ENCODE data around the gene SREBF1. TPM values are rescaled to one million over a fixed set of nuclear protein-coding genes. Genes with fewer than 3 reads are reported as not detected.

The SREBF1 gene
- total and polyA plus RNA-seq, 2 of the 8 experiments (the other 6 are each of a cell fraction or from before 2014, with no cell fraction given) = 28.6 to 70.8 TPM

DNA sequence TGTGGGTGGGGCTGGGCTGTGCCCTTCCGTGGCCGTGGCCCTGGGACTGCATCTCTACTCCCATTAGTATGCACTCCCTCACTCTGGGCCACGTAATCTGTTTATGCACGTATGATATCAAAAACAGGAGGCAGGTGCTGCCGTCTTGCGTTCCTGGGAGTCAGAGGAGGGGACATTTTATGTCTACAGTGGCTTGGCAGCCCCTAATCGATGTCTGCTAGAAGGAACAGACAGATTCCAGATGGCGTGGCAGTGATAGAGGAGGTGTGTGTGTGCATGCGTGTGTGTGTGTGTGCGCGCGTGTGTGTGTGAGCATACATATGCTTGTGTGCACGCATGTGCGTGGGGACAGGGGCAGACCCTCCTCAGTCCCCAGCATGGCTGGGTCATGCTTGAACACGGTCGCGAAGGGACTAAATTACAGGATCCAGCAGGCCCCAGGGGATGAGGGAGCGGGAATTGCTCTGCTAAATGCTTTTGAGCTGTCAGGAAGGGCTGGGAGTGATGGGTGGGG, 44.7 kb downstream of the SREBF1 start:
- Histone ChIP-seq H2AK5ac (ENCODE audit: low read depth, low read length) (peak overlapping the region; percentile 26; the same call in 1 of the 2 replicates), H3K4me3 (ENCODE audit: extremely low read depth in 1 of 4, insufficient read depth in 2 of 4, low read depth in 3 of 4, low read length in 4 of 4) (0 out of 8 replicates have a peak overlapping the region, but pooled peaks of 2 of the 4 experiments have one; percentile 5 to 14), H3K18ac (ENCODE audit: extremely low read depth, low read length) (peak overlapping the region; percentile 17; the same call in 1 of the 2 replicates), H3K14ac (ENCODE audit: insufficient read length) (no peak overlapping the region), H4K8ac (ENCODE audit: extremely low read depth, insufficient read depth, low read length) (no peak overlapping the region), H3K56ac (replicated peaks; ENCODE audit: insufficient read length, low read depth, low read length) (no peak overlapping the region), H2AFZ (ENCODE audit: low read length) (no peak overlapping the region), H3K9me3 (ENCODE audit: insufficient read depth in 2 of 2, low read depth in 1 of 2, low read length in 1 of 2) (no peaks in the 10 kb centered on the region), H2BK12ac (ENCODE audit: low read depth, low read length) (peak overlapping the region; percentile 75; the same call in 1 of the 2 replicates), H3K4me2 (ENCODE audit: insufficient read depth in 1 of 2, low read depth in 2 of 2, low read length in 2 of 2) (peak overlapping the region; percentile 51 to 63), H3K4me1 (replicated peaks in 1 of 4; ENCODE audit: control insufficient read depth in 3 of 4, insufficient read depth in 4 of 4, low read length in 3 of 4) (peaks cover 5 to 31% (median 22%) of the 10 kb centered on the region in 4 experiments), H3K9ac (replicated peaks in 1 of 4; ENCODE audit: extremely low read depth in 1 of 4, low read depth in 3 of 4, low read length in 3 of 4) (no peak overlapping the region), H3K27me3 (replicated peaks in 1 of 4; ENCODE audit: control insufficient read depth in 3 of 4, extremely low read depth in 1 of 4, insufficient read depth in 3 of 4, low read length in 3 of 4) (peaks cover 0 to 29% (median 21%) of the 10 kb centered on the region in 4 experiments; a peak in 6 of 7 replicates), H4K5ac (ENCODE audit: insufficient read length, low read depth, low read length) (no peak overlapping the region), H3K79me2 (ENCODE audit: control insufficient read depth in 1 of 2, insufficient read depth in 2 of 2, low read length in 2 of 2) (no peaks in the 10 kb centered on the region), H2BK120ac (replicated peaks; ENCODE audit: low read depth, low read length) (no peak overlapping the region), H3K79me1 (ENCODE audit: low read depth, low read length) (no peaks in the 10 kb centered on the region), H3K23me2 (ENCODE audit: low read depth, low read length) (peaks cover 3% of the 10 kb centered on the region; the same call in 1 of the 2 replicates), H2BK15ac (ENCODE audit: low read length) (peak overlapping the region; percentile 88; the same call in 1 of the 2 replicates), H2BK5ac (ENCODE audit: low read depth, low read length) (no peak overlapping the region; the same call in 1 of the 2 replicates), H3K23ac (ENCODE audit: insufficient read length) (no peak overlapping the region), H3K27ac (ENCODE audit: low read depth, low read length) (no peak overlapping the region), H4K91ac (replicated peaks; ENCODE audit: insufficient read length, low read length) (peak overlapping the region; percentile 65), H2BK20ac (ENCODE audit: low read length) (peak overlapping the region; percentile 66; the same call in 1 of the 2 replicates), H3K4ac (replicated peaks; ENCODE audit: insufficient read length, low read depth, low read length) (peak overlapping the region; percentile 89), H3K36me3 (ENCODE audit: control insufficient read depth in 2 of 4, insufficient read depth in 4 of 4, low read length in 3 of 4) (no peaks in the 10 kb centered on the region), H4K20me1 (replicated peaks in 1 of 2; ENCODE audit: control insufficient read depth in 1 of 2, insufficient read depth in 2 of 2, low read length in 2 of 2) (peaks cover 0 to 6% of the 10 kb centered on the region in 2 experiments)
- ChIA-PET POLR2A (ENCODE audit: partially characterized antibody) (interaction anchor here (0.8 to 3.6 kb wide), 4 partner anchors 10 to 48 kb away, joined by 3 to 20 read pairs (median 5); no protein-coding TSS in a partner anchor), CTCF (ENCODE audit: partially characterized antibody) (interaction anchor here (0.6 to 3.2 kb wide), 9 partner anchors 10 to 296 kb away, joined by 3 to 13 read pairs (median 4); partner anchors contain the start of gene RASD1)
- no peak for DNase-seq (ENCODE audit: low read depth in 1 of 2, low spot score in 2 of 2)
- no peak for FAIRE-seq
- WGBS, 2 experiments (ENCODE audit: extremely low coverage in 1 of 2, insufficient coverage in 1 of 2, insufficient read length in 1 of 2, insufficient replicate concordance in 2 of 2, low coverage in 1 of 2, low lambda C conversion rate in 2 of 2, missing lambda C conversion rate in 1 of 2) = 64% methylated on average over 18 of the region's 18 CpGs; no CpG with 5 or more reads in 1 of the 2 experiments
- TF ChIP-seq JUN (IDR thresholded peaks at IDR 0.05; ENCODE audit: low read depth, low read length) (no peak), SIN3A (conservative IDR thresholded peaks at IDR 0.05 in 1 of 2, IDR thresholded peaks at IDR 0.05 in 1 of 2; ENCODE audit: low read depth in 1 of 2, low read length in 2 of 2) (no peak), SUZ12 (IDR thresholded peaks at IDR 0.05; ENCODE audit: low read length) (no peak), RFX5 (IDR thresholded peaks at IDR 0.05; ENCODE audit: borderline replicate concordance, low read depth, low read length) (no peak), RAD21 (IDR thresholded peaks at IDR 0.05 in 1 of 2, conservative IDR thresholded peaks at IDR 0.05 in 1 of 2; ENCODE audit: low read depth in 2 of 2, low read length in 2 of 2) (no peak), GTF2F1 (IDR thresholded peaks at IDR 0.05; ENCODE audit: borderline replicate concordance, low read depth, low read length) (no peak), SAP30 (IDR thresholded peaks at IDR 0.05; ENCODE audit: insufficient read depth, insufficient replicate concordance, low read length) (no peak), NRF1 (IDR thresholded peaks at IDR 0.05; ENCODE audit: low read depth, low read length) (no peak)
